HG02678 (cell line): ENCODE data around the gene SDR42E1.
"Not testable (repeated sequence)": the region's sequence is repeated elsewhere in the genome, so short reads cannot be mapped to it uniquely, and the experiment has no call there.

ENCODE experiments used
- ATAC-seq: cut with Tn5 transposase; IDR thresholded peaks from one replicate; pipeline ENCODE4 v1.9.1; 2021; ENCODE audit warnings: mild to moderate bottlenecking, moderate library complexity; ENCODE audit not compliant: unreplicated experiment

The SDR42E1 gene

DNA sequence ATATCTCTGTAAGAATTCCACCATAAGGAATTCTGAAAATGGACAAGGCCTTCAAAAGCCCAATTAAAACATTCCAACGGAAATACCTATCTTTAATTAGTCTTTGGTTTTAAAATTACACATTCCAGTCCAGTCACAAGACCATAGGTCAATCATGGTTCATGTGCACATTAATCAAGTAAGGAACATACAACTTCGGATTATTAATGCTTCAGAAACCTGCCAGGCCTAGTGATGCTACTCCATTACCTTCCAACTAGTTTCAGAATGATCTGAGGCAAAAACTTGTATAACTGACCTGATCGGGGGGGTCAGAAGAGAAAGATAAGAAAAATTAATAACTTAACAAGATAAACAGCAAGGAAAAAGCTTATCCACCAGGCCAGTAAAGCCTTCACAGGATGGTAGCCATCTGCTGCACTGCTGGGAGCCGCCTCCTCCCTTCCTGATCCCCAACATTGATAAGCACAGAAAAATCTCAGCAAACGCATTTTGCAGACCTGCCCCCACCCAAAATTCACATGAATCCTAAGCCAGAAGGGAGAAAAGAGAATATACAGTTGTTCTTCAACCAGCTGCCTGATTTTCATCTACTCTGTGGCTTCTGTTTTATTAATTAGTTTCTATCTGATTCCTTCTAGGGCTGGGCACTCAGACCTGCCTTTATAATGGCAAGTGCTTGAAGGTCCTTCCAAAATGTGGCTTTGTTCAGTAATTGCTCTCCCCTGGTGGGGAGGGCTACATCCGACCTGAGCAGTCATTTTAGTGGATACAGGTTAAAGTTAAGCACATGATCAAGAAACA lies 6.0 kb downstream of the SDR42E1 start:
- no peak for ATAC-seq

DNA sequence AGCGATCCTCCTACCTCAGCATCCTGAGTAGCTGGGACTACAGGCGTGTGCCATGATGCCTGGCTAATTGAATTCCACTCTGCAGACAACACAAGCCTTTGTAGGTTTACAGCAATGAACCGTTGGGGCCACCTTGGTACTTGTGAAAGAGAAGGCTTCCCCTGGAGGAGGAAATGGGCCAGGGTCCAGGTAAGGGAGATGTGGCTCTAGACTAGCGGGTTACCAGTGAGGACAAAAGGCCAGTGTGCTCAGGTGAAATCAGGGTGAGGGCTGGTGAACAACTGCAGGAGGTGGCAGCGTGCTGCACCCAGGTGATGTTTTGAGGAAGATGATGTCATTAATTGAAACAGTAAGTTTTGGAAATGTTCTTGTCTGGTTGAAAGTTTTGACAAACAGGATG lies 6.7 kb downstream of the SDR42E1 start:
- no peak for ATAC-seq

DNA sequence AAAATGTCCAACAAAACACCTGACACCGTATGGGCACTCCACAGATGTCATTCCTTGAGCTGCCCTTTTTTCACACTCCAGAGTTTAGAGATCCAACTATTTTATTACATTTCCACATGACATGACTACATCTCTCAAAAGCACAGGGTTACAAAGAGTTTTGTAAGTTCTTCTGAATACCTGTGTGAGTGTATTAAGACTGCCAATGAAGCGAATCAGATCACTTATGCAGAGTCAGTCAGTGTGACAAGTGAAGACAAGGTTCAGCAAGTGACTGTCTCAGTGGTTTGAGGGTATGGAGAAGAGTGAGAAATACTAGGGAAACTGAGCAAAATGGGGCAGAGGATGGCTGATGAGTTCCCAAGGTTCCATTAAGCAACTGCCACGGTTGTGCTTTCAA lies 8.4 kb downstream of the SDR42E1 start:
- no peak for ATAC-seq

GRCh38 chr16:81997738-81998137 lies 13.5 kb downstream of the SDR42E1 start:
- no peak for ATAC-seq

DNA sequence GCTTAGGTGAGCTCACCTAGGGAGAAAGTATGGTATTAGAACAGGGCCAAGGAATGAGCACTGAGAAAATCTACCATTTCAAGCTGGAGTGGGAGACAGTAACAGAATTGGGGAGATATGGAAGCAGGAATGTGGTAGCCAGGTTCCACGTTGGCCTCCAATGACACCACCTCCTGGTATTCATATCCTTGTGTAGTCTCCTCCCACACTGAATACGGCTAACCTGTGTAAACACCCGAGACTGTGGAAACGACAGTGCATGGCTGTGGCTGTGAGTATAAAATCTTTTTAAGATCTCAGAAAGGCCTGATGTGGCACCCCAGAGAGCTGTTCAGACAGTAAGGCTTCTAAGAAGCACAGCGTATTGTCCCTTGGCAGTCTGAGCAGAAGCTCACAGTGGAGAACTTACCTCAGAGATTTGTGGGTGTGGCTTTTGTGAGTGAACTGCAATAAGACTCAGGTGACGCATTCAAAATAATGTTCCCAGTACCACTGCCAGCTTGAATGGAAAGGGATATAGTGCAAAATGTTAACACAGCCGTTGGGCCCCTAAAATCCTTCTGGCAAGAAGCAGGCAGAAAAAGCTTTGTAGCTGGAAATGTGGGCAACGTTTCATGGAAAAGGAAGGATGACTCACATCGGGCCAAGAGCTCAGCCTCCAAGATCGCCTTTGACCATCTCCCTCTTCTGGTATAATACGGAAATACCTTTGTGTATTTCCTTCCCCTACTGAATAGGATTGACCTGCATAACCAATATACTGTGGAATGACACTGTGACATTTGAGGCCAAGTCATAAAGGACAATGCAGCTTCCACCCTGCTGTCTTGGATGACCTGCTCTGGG lies 14.4 kb downstream of the SDR42E1 start:
- ATAC-seq: no peak

DNA sequence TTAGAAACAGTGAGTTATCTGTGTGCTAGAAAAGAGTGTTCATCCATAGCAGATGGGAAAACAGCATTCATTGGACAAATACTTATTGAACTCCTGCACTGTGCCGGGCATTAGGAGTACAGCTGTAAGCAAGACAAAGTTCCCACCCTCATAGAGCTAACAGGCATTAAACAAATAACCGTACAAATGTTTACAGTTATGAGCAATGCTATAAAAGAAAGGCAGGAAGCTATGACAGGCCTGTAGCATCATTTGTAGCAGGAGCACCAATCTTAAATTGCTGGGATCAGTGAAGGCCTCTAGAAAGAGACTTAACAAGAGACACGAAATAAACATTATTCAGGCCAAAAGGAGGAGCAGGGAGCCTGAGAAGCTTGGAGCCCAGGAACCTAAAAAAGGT lies 15.6 kb downstream of the SDR42E1 start:
- ATAC-seq: no peak

GRCh38 chr16:81994485-81994884 lies 16.8 kb downstream of the SDR42E1 start:
- no peak for ATAC-seq

DNA sequence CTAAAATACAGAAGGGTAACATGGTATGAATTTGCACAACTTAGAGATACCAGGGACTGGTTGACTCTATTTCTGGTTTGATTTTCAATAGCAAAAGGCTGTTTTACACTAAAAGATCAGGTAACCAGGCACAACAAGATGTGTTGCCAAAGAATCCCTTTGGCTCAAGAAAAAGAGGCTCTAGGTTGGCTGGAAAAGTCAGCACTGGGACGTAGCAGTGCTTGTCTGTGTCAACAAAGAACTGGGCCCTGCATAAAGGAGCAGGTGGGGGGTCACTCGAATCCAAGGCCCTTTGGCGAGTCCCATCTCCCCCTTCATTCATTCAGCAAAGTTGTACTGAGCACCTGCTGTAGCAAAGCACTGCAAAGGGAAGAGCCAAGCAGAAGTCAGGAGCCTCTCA lies 18.4 kb downstream of the SDR42E1 start:
- no peak for ATAC-seq

DNA sequence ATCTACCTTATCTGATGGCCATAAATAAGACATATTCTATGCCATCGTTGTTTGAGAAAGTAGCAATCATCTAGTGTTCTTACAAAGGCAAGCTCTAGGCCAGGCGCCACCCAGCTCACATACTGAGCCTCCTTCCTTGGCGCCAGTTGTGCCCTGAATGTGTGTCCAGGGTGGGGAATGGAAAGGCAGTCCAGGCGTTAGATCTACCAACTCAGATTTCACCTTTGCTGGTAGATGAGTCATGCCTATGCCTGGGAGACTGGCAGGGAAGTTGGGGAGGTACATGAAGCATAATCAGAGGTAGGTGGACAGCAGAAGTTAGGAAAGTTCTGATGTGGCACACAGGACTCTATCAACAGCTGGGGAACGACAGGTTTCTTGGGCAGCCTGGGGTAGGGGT lies 23.6 kb downstream of the SDR42E1 start:
- no peak for ATAC-seq

GRCh38 chr16:81987121-81987520 lies 24.1 kb downstream of the SDR42E1 start:
- no peak for ATAC-seq

DNA sequence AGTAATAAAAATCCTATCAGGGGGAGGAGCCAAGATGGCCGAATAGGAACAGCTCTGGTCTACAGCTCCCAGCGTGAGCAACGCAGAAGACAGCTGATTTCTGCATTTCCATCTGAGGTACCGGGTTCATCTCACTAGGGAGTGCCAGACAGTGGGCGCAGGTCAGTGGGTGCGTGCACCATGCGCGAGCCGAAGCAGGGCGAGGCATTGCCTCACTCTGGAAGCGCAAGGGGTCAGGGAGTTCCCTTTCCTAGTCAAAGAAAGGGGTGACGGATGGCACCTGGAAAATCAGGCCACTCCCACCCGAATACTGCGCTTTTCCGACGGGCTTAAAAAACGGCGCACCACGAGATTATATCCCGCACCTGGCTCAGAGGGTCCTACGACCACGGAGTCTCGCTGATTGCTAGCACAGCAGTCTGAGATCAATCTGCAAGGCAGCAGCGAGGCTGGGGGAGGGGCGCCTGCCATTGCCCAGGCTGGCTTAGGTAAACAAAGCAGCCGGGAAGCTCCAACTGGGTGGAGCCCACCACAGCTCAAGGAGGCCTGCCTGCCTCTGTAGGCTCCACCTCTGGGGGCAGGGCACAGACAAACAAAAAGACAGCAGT lies 33.8 kb downstream of the SDR42E1 start:
- ATAC-seq: not testable (repeated sequence)

DNA sequence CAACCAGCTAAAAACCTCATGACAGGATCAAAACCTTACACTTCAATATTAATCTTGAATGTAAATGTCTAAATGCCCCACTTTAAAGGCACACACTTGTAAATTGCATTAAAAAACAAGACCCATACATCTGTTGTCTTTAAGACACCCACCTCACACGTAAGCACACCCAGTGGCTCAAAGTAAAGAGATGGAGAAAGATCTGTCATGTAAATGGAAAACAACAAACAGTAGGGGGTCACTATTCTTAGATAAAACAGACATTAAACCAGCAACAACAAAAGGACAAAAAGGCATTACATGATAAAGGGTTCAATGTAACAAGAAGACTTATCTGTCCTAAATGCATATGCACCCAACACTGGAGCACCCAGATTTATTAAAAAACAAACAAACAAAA lies 35.6 kb downstream of the SDR42E1 start:
- no peak for ATAC-seq

DNA sequence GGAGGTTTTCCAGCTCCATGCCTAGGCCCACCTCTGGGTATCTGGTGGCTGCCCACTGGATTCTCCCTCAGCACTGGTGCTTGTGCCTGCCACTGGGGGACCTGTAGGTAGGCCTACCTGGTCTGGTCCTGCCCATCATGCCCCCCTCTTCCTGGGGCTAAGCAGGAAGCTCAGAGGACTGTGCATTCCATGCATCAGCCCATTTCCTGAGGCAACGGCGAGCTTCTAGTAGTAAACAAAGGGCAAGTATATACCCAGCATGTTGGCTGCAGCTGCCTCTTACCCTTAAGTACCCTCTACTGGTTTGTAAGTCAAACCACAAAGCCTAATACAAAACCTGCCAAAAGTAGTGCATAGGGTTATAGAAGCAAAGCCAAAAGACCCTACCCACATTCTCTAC lies 37.5 kb downstream of the SDR42E1 start:
- ATAC-seq: no peak

- no peak for ATAC-seq
Measured at GRCh38 chr16:81971853-81972252, 39.4 kb downstream of the SDR42E1 start.

GRCh38 chr16:81967358-81967757 lies 43.9 kb downstream of the SDR42E1 start:
- no peak for ATAC-seq

DNA sequence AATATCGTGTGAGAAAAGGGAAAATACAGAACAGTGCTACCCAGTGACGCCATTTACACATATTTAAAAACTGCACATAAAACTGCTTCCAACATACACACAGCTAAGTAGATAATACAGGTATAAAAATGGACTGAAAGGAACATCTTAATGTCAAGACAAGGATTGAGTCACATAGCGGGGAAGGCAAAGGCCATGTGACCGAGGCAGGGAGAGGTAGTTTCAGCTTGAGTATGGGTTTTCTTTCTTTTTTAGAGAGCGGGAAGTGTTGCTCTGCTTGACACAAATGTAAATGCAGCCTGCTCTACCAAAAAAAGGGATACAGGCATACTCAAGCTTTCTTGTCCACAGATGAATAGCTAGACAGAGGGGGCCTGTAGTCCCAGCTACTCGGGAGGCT lies 46.5 kb downstream of the SDR42E1 start:
- ATAC-seq: no peak

GRCh38 chr16:81956213-81956948 lies 54.9 kb downstream of the SDR42E1 start:
- ATAC-seq: no peak

GRCh38 chr16:81951564-81951963 lies 59.7 kb downstream of the SDR42E1 start:
- ATAC-seq: no peak

DNA sequence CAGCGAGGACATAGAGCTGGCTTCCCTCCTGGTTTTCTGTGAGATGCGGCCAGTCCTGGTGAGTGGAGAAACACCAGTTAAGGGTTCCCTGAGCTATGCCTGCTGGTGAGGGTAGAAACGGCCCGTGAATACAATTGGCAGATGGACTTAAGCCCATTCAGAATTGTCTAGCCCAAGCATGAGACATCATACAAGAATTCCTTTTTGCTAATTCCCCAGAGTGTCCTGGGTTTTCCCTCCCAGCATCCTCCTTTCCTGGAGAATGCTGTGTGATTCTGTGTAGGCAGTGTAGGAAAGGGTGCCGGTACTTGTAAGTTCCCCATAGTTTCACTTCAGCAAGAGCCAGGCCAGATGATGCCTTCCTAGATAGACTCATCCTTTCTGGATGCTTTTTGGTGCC lies 65.1 kb downstream of the SDR42E1 start:
- no peak for ATAC-seq

DNA sequence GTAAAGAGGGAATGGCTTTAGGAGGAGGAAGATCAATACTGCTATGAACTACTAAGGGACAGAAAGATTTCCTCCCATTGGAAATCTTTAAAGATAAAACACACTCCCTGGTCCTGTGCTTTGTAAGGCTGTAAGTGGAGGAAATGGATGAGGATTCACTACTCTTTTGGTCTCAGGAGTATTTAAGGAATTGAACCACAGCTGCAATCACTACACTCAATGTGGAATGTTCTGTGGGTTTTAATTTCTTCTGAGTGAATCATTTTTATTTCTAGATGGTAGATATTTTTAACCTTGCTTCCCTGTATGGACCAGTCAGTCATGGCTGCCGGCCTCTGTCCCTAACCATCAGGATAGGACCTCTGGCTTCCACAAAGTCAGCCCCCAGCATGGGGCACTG lies 65.6 kb downstream of the SDR42E1 start:
- no peak for ATAC-seq

GRCh38 chr16:81942007-81942601 lies 69.2 kb downstream of the SDR42E1 start:
- no peak for ATAC-seq
